Measurements from ENCODE around the gene TFG. TPM values are rescaled to one million over a fixed set of nuclear protein-coding genes. Genes with fewer than 3 reads are reported as not detected.

Gene TFG
- total RNA-seq, 1 experiment from 2014 or later: 224 TPM

- ChIA-PET CTCF (interaction anchor here (0.6 to 4.1 kb wide), 4 partner anchors 107 to 812 kb away, joined by 3 to 16 read pairs (median 10); no protein-coding TSS in a partner anchor), POLR2A (ENCODE audit: unreplicated experiment) (interaction anchor here (0.5 to 1.2 kb wide), 3 partner anchors 106 to 652 kb away, joined by 3 to 6 read pairs (median 4); no protein-coding TSS in a partner anchor)
- Histone ChIP-seq H3K9me3 (ENCODE audit: insufficient read depth, low read depth) (no peaks in the 10 kb centered on the region), H3K4me3 (peak overlapping the region; percentile 84), H3K27me3 (ENCODE audit: insufficient read depth, low read depth) (no peaks in the 10 kb centered on the region), H3K79me2 (ENCODE audit: low read depth) (peaks cover 51% of the 10 kb centered on the region), H3K4me2 (peak overlapping the region; percentile 90), H4K20me1 (ENCODE audit: insufficient read depth) (peaks cover 46% of the 10 kb centered on the region), H3K4me1 (replicated peaks; ENCODE audit: insufficient read depth) (peaks cover 35% of the 10 kb centered on the region), H3F3A (ENCODE audit: insufficient read depth, low read depth) (peaks cover 20% of the 10 kb centered on the region), H3K27ac (peak overlapping the region; percentile 95), H3K36me3 (ENCODE audit: low read depth) (peaks cover 34% of the 10 kb centered on the region), H2AFZ (peak overlapping the region; percentile 10; the same call in 1 of the 2 replicates), H3K9me2 (ENCODE audit: insufficient read depth) (0 out of 2 replicates have a peak, but pooled peaks cover 3% of the 10 kb centered on the region)
- intact Hi-C loops (cut with micrococcal nuclease; ENCODE audit: unreplicated experiment): loop anchor here (1.0 to 5.0 kb wide), 3 partner anchors 59 to 248 kb away; no protein-coding TSS in a partner anchor
- DNase-seq: peak in 1 of 2 experiments; percentile 33
- BruUV-seq (replicated peaks): no TSS peak
- TF ChIP-seq EZH2 (IDR thresholded peaks at IDR 0.05; ENCODE audit: low read depth) (no peak), CTCF (conservative IDR thresholded peaks at IDR 0.05) (no peak)
Observed at GRCh38 chr3:100709842-100710260, 557 bp downstream of the TFG start.

DNA sequence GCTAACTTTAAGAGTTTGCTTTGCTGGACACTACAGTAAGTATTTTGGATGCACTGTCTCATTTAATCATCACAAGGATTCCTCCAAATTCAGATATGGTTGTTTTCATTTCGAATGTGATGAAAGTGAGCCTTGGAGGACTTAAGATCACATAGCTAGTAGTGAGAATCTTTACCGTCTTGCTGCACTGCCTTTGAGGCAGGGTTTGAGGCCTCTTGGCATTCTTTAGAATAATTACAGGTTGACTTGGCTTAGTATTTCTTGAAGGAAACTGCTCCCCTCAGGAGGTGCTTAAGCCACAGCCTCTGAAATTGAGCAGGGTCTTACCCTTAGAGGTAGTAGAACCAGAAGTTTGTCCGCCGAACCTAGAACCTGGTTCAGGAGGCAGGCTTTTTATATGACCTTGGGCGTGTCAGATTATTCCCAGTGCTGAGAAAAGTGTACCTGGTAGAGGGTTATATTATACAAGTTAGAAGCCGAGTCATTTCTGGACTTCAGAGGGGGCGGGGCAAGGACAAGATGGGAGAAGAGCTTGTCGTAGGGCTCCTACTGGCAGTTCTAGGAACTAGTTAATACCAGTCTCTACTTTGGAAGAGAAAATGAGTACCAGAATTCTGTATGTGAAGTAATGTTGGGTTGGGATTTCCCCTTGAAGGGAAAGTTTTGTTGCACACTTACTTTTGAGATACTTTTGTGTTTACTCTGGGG, 1.1 kb downstream of the TFG start:
- Histone ChIP-seq H3K27ac (peak overlapping the region; percentile 95), H3K36me3 (ENCODE audit: low read depth) (peaks cover 39% of the 10 kb centered on the region), H4K20me1 (ENCODE audit: insufficient read depth) (peaks cover 51% of the 10 kb centered on the region), H3K9me3 (ENCODE audit: insufficient read depth, low read depth) (no peaks in the 10 kb centered on the region), H3K27me3 (ENCODE audit: insufficient read depth, low read depth) (no peaks in the 10 kb centered on the region), H2AFZ (peak overlapping the region; percentile 10; the same call in 1 of the 2 replicates), H3K4me2 (peak overlapping the region; percentile 90), H3F3A (ENCODE audit: insufficient read depth, low read depth) (peaks cover 20% of the 10 kb centered on the region), H3K79me2 (ENCODE audit: low read depth) (peaks cover 56% of the 10 kb centered on the region), H3K9me2 (ENCODE audit: insufficient read depth) (0 out of 2 replicates have a peak, but pooled peaks cover 3% of the 10 kb centered on the region), H3K4me3 (peak overlapping the region; percentile 84), H3K4me1 (replicated peaks; ENCODE audit: insufficient read depth) (peaks cover 35% of the 10 kb centered on the region)
- BruUV-seq (replicated peaks): TSS peak; percentile 60
- TF ChIP-seq EZH2 (IDR thresholded peaks at IDR 0.05; ENCODE audit: low read depth): no peak
- TF ChIP-seq CTCF (conservative IDR thresholded peaks at IDR 0.05): peak; percentile 54; the same call in 1 of the 2 replicates
- POLR2A ChIA-PET (ENCODE audit: unreplicated experiment): interaction anchor here (0.5 to 1.2 kb wide), 5 partner anchors 32 to 652 kb away, joined by 3 to 6 read pairs (median 4); no protein-coding TSS in a partner anchor
- CTCF ChIA-PET: interaction anchor here (0.5 to 4.1 kb wide), 5 partner anchors 107 to 812 kb away, joined by 3 to 16 read pairs (median 8); no protein-coding TSS in a partner anchor
- intact Hi-C loops (cut with micrococcal nuclease; ENCODE audit: unreplicated experiment): no loop called here
- peak; percentile 62 to 81 for DNase-seq

GRCh38 chr3:100715176-100715575, 5.9 kb downstream of the TFG start:
- ChIA-PET POLR2A (ENCODE audit: unreplicated experiment) (interaction anchor here (0.6 to 0.7 kb wide), 2 partner anchors 18 to 111 kb away, joined by 3 to 9 read pairs; no protein-coding TSS in a partner anchor), CTCF (interaction anchor here (0.7 kb wide), 1 partner anchor 80 kb away, joined by 3 read pairs; no protein-coding TSS in a partner anchor)
- no peak for DNase-seq
- Histone ChIP-seq H3K4me1 (replicated peaks; ENCODE audit: insufficient read depth) (peaks cover 24% of the 10 kb centered on the region), H3K36me3 (ENCODE audit: low read depth) (peaks cover 82% of the 10 kb centered on the region), H3F3A (ENCODE audit: insufficient read depth, low read depth) (peaks cover 3% of the 10 kb centered on the region), H3K9me3 (ENCODE audit: insufficient read depth, low read depth) (no peaks in the 10 kb centered on the region), H2AFZ (no peak overlapping the region), H3K4me2 (no peak overlapping the region), H3K79me2 (ENCODE audit: low read depth) (peaks cover 100% of the 10 kb centered on the region), H3K9me2 (ENCODE audit: insufficient read depth) (no peaks in the 10 kb centered on the region), H3K4me3 (no peak overlapping the region), H4K20me1 (ENCODE audit: insufficient read depth) (peaks cover 98% of the 10 kb centered on the region), H3K27me3 (ENCODE audit: insufficient read depth, low read depth) (no peaks in the 10 kb centered on the region), H3K27ac (no peak overlapping the region)
- intact Hi-C loops (cut with micrococcal nuclease; ENCODE audit: unreplicated experiment): no loop called here
- TF ChIP-seq CTCF (conservative IDR thresholded peaks at IDR 0.05): no peak
- no peak for TF ChIP-seq EZH2 (IDR thresholded peaks at IDR 0.05; ENCODE audit: low read depth)
- no TSS peak for BruUV-seq (replicated peaks)

All from PC-9 (cell line).